Activated CD4-positive, alpha-beta T cell treated with anti-CD3 and anti-CD28 coated beads for 36 hours (primary cell): ENCODE data around the gene SPATA4. TPM values are rescaled to one million over a fixed set of nuclear protein-coding genes. Genes with fewer than 3 reads are reported as not detected.

Experiments used
- ATAC-seq: fragments of 200-7000 bp; cut with Tn5 transposase; one replicate; pipeline ENCODE4 v1.10.0; 2021; ENCODE audit warnings: mild to moderate bottlenecking, moderate library complexity
- CTCF ChIA-PET: fragments of 350-600 bp; sonication (Branson Sonifier 250); formaldehyde crosslinking; loops from one replicate; lab custom pipeline; 2021; ENCODE audit warnings: antibody characterized with exemption; lab: Charles Lee
- POLR2A ChIA-PET: fragments of 350-600 bp; sonication (Branson Sonifier 250); formaldehyde crosslinking; loops from one replicate; lab custom pipeline; 2021; ENCODE audit warnings: antibody characterized with exemption, inconsistent platforms; lab: Charles Lee
- DNase-seq: peaks from one replicate; pipeline ENCODE4 v3.0.0-alpha.2; 2020
- H3K27ac Mint-ChIP-seq: one replicate; pipeline ENCODE4 v1.8.0; 2021; ENCODE audit warnings: mixed read lengths
- H3K27me3 Mint-ChIP-seq: one replicate; pipeline ENCODE4 v1.8.0; 2021; ENCODE audit warnings: mixed read lengths
- H3K36me3 Mint-ChIP-seq: one replicate; pipeline ENCODE4 v1.8.0; 2021; ENCODE audit warnings: low read depth, mixed read lengths
- H3K4me1 Mint-ChIP-seq: one replicate; pipeline ENCODE4 v1.8.0; 2021; ENCODE audit warnings: mixed read lengths
- H3K4me3 Mint-ChIP-seq: one replicate; pipeline ENCODE4 v1.8.0; 2021; ENCODE audit warnings: mild to moderate bottlenecking, moderate library complexity, mixed read lengths
- H3K9me3 Mint-ChIP-seq: one replicate; pipeline ENCODE4 v1.8.0; 2021; ENCODE audit warnings: low read depth, mixed read lengths
- intact Hi-C, 2 experiments: fragments of 100-400 bp; cut with DNase I in 1 of 2; cut with micrococcal nuclease in 1 of 2; formaldehyde crosslinking; loops; one replicate each; pipeline versions ENCODE4 v1.14.2 to v1.15.1; 2022 to 2024; cut with DNase I, micrococcal nuclease
- total RNA-seq, 2 experiments: library from RNA; stranded (reverse); gene quantifications; one replicate each; pipeline ENCODE4 v1.2.3, GENCODE V29; 2021

SPATA4 gene
- total RNA-seq, 2 experiments from 2014 or later = not detected

- Mint-ChIP-seq H3K4me1 (no peaks in the 10 kb centered on the region), H3K36me3 (no peaks in the 10 kb centered on the region), H3K27ac (no peak overlapping the region), H3K9me3 (no peaks in the 10 kb centered on the region), H3K4me3 (no peak overlapping the region), H3K27me3 (no peaks in the 10 kb centered on the region)
- ChIA-PET CTCF (interaction anchor here (0.7 to 1.7 kb wide), 3 partner anchors 11 to 191 kb away, joined by 3 to 12 read pairs (median 4); no protein-coding TSS in a partner anchor), POLR2A (no interaction called here)
- DNase-seq (no peak), ATAC-seq (no peak)
- intact Hi-C loops = loop anchor here (1.0 kb wide), 2 partner anchors 127 to 191 kb away; no protein-coding TSS in a partner anchor
Measured at GRCh38 chr4:176149680-176150355, 45.6 kb downstream of the SPATA4 start.

DNA sequence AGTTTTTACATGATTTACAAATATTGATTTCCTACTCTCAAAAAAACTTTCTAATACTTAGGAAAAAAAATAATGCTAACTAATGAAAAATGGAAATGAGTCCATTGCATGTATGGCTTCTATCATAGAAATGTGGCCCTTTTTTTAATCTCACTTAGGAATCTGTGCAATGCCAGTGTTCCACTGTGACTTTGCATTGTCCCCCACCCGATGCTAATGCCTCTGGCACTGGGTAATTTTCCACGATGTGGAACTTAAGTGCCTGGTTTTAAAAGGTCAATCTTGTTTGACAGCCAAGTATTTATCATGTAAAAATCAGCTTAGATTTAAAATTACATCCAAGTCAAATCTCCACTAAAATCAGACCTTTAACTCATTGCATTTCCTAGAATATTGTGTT lies 53.1 kb downstream of the SPATA4 start:
- ChIA-PET POLR2A (no interaction called here), CTCF (no interaction called here)
- Mint-ChIP-seq H3K4me3 (no peak overlapping the region), H3K4me1 (no peaks in the 10 kb centered on the region), H3K36me3 (no peaks in the 10 kb centered on the region), H3K27ac (no peak overlapping the region), H3K27me3 (peaks cover 6% of the 10 kb centered on the region), H3K9me3 (no peaks in the 10 kb centered on the region)
- intact Hi-C loops = no loop called here
- ATAC-seq (no peak), DNase-seq (no peak)

- intact Hi-C loops = no loop called here
- no peaks in the 10 kb centered on the region for H3K36me3 Mint-ChIP-seq
- no peak overlapping the region for H3K27ac Mint-ChIP-seq
- ATAC-seq (no peak), DNase-seq (no peak)
- no peaks in the 10 kb centered on the region for H3K9me3 Mint-ChIP-seq
- CTCF ChIA-PET = no interaction called here
- peaks cover 8% of the 10 kb centered on the region for H3K27me3 Mint-ChIP-seq
- H3K4me1 Mint-ChIP-seq = no peaks in the 10 kb centered on the region
- no peak overlapping the region for H3K4me3 Mint-ChIP-seq
- POLR2A ChIA-PET = no interaction called here
Measured at GRCh38 chr4:176139518-176139917, 55.9 kb downstream of the SPATA4 start.

GRCh38 chr4:176137631-176138030 lies 57.8 kb downstream of the SPATA4 start:
- Mint-ChIP-seq H3K27ac (no peak overlapping the region), H3K27me3 (peaks cover 2% of the 10 kb centered on the region), H3K4me3 (no peak overlapping the region), H3K4me1 (no peaks in the 10 kb centered on the region), H3K36me3 (no peaks in the 10 kb centered on the region), H3K9me3 (no peaks in the 10 kb centered on the region)
- ChIA-PET CTCF (interaction anchor here (1.4 kb wide), 1 partner anchor 17 kb away, joined by 3 read pairs; no protein-coding TSS in a partner anchor), POLR2A (no interaction called here)
- intact Hi-C loops = no loop called here
- no peak for ATAC-seq
- DNase-seq = no peak

DNA sequence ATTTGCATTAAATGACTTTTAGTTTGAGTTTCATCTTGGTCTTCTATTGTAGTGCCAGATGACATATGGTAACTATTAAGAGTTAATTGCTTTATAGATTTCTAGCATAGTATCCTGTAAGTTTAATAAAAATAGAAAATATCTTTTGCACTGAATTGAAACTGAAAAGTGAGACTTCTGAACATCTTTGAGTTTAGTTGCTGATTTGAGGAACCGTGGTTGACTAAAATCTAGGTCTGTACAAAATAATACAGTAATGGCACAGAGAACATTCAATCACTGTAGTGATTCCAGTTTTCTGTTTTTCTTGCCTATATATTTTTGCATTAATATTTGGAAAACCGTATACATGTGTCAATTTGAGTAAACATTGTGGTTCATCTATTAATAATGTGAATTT lies 60.7 kb downstream of the SPATA4 start:
- intact Hi-C loops = no loop called here
- ATAC-seq (no peak), DNase-seq (no peak)
- no peaks in the 10 kb centered on the region for H3K9me3 Mint-ChIP-seq
- H3K27me3 Mint-ChIP-seq = peaks cover 2% of the 10 kb centered on the region
- H3K4me3 Mint-ChIP-seq = no peak overlapping the region
- no peaks in the 10 kb centered on the region for H3K4me1 Mint-ChIP-seq
- no peaks in the 10 kb centered on the region for H3K36me3 Mint-ChIP-seq
- POLR2A ChIA-PET = no interaction called here
- H3K27ac Mint-ChIP-seq = no peak overlapping the region
- CTCF ChIA-PET = no interaction called here

Other genes with a start within 250 kb of the SPATA4 start
- gene WDR17, start 129.7 kb downstream of the SPATA4 start, total RNA-seq = 1 to 10 TPM; 2.2 to 2.5 TPM
- not detected for gene ASB5, start 73.6 kb upstream of the SPATA4 start, total RNA-seq
- gene SPCS3, start 124.4 kb upstream of the SPATA4 start, total RNA-seq = 100 to 1,000 TPM; 120 to 142 TPM